ENCODE measurements around the gene TMEM208. TPM values are rescaled to one million over a fixed set of nuclear protein-coding genes. Genes with fewer than 3 reads are reported as not detected.

Gene TMEM208
- polyA plus RNA-seq, 1 experiment, result 79.7 TPM

- no peaks in the 10 kb centered on the region for H3K27me3 ChIP-seq (ENCODE audit: control insufficient read depth, insufficient read depth, low read length)
- POLR2A ChIA-PET, result no interaction called here
- peaks cover 3% of the 10 kb centered on the region for H3K36me3 ChIP-seq (ENCODE audit: control insufficient read depth, insufficient read depth, low read length)
- CTCF ChIA-PET, result interaction anchor here (6.5 kb wide), 1 partner anchor 82 kb away, joined by 56 read pairs; no protein-coding TSS in a partner anchor
- no peak for TF ChIP-seq CTCF (IDR thresholded peaks at IDR 0.05; ENCODE audit: insufficient read depth, low read depth, low read length)
- H3K4me3 ChIP-seq (ENCODE audit: low read depth, low read length), result no peak overlapping the region
- no peak for DNase-seq (ENCODE audit: low read depth)
These were observed 29.8 kb downstream of the TMEM208 start for GRCh38 chr16:67256701-67257230.

GRCh38 chr16:67257486-67258160 lies 30.7 kb downstream of the TMEM208 start:
- Histone ChIP-seq H3K27me3 (ENCODE audit: control insufficient read depth, insufficient read depth, low read length) (no peaks in the 10 kb centered on the region), H3K36me3 (ENCODE audit: control insufficient read depth, insufficient read depth, low read length) (peaks cover 3% of the 10 kb centered on the region), H3K4me3 (ENCODE audit: low read depth, low read length) (no peak overlapping the region)
- DNase-seq (ENCODE audit: low read depth), result no peak
- ChIA-PET POLR2A (no interaction called here), CTCF (interaction anchor here (0.7 to 6.5 kb wide), 4 partner anchors 9 to 208 kb away, joined by 3 to 56 read pairs (median 8); partner anchors contain the start of genes FHOD1 and SLC9A5)
- TF ChIP-seq CTCF (IDR thresholded peaks at IDR 0.05; ENCODE audit: insufficient read depth, low read depth, low read length), result no peak

GRCh38 chr16:67258161-67258835 lies 31.4 kb downstream of the TMEM208 start:
- H3K36me3 ChIP-seq (ENCODE audit: control insufficient read depth, insufficient read depth, low read length), result no peaks in the 10 kb centered on the region; the same call in none of the 2 replicates
- ChIA-PET POLR2A (no interaction called here), CTCF (interaction anchor here (0.6 to 6.5 kb wide), 5 partner anchors 11 to 207 kb away, joined by 3 to 56 read pairs (median 4); partner anchors contain the start of gene FHOD1)
- H3K27me3 ChIP-seq (ENCODE audit: control insufficient read depth, insufficient read depth, low read length), result no peaks in the 10 kb centered on the region
- DNase-seq (ENCODE audit: low read depth), result no peak
- no peak overlapping the region for H3K4me3 ChIP-seq (ENCODE audit: low read depth, low read length)
- TF ChIP-seq CTCF (IDR thresholded peaks at IDR 0.05; ENCODE audit: insufficient read depth, low read depth, low read length), result no peak

- ChIA-PET CTCF (interaction anchor here (0.9 to 6.5 kb wide), 14 partner anchors 10 to 221 kb away, joined by 3 to 56 read pairs (median 8); partner anchors contain the start of genes ATP6V0D1, FHOD1, SLC9A5 and TPPP3), POLR2A (no interaction called here)
- Histone ChIP-seq H3K4me3 (ENCODE audit: low read depth, low read length) (no peak overlapping the region), H3K27me3 (ENCODE audit: control insufficient read depth, insufficient read depth, low read length) (no peaks in the 10 kb centered on the region), H3K36me3 (ENCODE audit: control insufficient read depth, insufficient read depth, low read length) (no peaks in the 10 kb centered on the region; the same call in none of the 2 replicates)
- DNase-seq (ENCODE audit: low read depth), result no peak
- TF ChIP-seq CTCF (IDR thresholded peaks at IDR 0.05; ENCODE audit: insufficient read depth, low read depth, low read length), result no peak
These were observed 32.8 kb downstream of the TMEM208 start for GRCh38 chr16:67259705-67260104.

All from BJ (cell line).